Activated CD8-positive, alpha-beta T cell treated with anti-CD3 and anti-CD28 coated beads for 36 hours (primary cell): Measurements from ENCODE around the gene GLOD5. TPM values are rescaled to one million over a fixed set of nuclear protein-coding genes. Genes with fewer than 3 reads are reported as not detected.

Source experiments
- ATAC-seq: fragments of 200-7000 bp; cut with Tn5 transposase; one replicate; pipeline ENCODE4 v1.10.0; 2021; ENCODE audit warnings: mild to moderate bottlenecking, moderate library complexity
- CTCF ChIA-PET: fragments of 350-600 bp; sonication (Branson Sonifier 250); formaldehyde crosslinking; loops from one replicate; lab custom pipeline; 2021; ENCODE audit warnings: antibody characterized with exemption; lab: Charles Lee
- POLR2A ChIA-PET: fragments of 350-600 bp; sonication (Branson Sonifier 250); formaldehyde crosslinking; loops from one replicate; lab custom pipeline; 2021; ENCODE audit warnings: antibody characterized with exemption; lab: Charles Lee
- DNase-seq: peaks from one replicate; pipeline ENCODE4 v3.0.0-alpha.2; 2020
- H3K27ac Mint-ChIP-seq: one replicate; pipeline ENCODE4 v1.8.0; 2021; ENCODE audit warnings: mild to moderate bottlenecking, mixed read lengths
- H3K27me3 Mint-ChIP-seq: one replicate; pipeline ENCODE4 v1.8.0; 2021; ENCODE audit warnings: mixed read lengths
- H3K36me3 Mint-ChIP-seq: one replicate; pipeline ENCODE4 v1.8.0; 2021; ENCODE audit warnings: low read depth, mixed read lengths
- H3K4me1 Mint-ChIP-seq: one replicate; pipeline ENCODE4 v1.8.0; 2021; ENCODE audit warnings: low read depth, mixed read lengths
- H3K4me3 Mint-ChIP-seq: one replicate; pipeline ENCODE4 v1.8.0; 2021; ENCODE audit warnings: mild to moderate bottlenecking, moderate library complexity, mixed read lengths
- H3K9me3 Mint-ChIP-seq: one replicate; pipeline ENCODE4 v1.8.0; 2021; ENCODE audit warnings: mixed read lengths
- intact Hi-C: fragments of 100-400 bp; cut with micrococcal nuclease; formaldehyde crosslinking; loops from one replicate; pipeline ENCODE4 v1.10.0; 2022
- total RNA-seq, 2 experiments: library from RNA; stranded (reverse); gene quantifications; one replicate each; pipeline ENCODE4 v1.2.3, GENCODE V29; 2021
- TF ChIP-seq, protein P1 (sequence below): fragments of 200-600 bp; IDR thresholded peaks from one replicate; pipeline ENCODE4 v1.8.0; 2022; ENCODE audit warnings: antibody characterized with exemption, mild to moderate bottlenecking

The GLOD5 gene
- total RNA-seq, 2 experiments from 2014 or later: not detected

- ATAC-seq (no peak), DNase-seq (no peak)
- Mint-ChIP-seq H3K9me3 (peaks cover 25% of the 10 kb centered on the region), H3K36me3 (peaks cover 13% of the 10 kb centered on the region), H3K4me1 (peaks cover 32% of the 10 kb centered on the region), H3K4me3 (no peak overlapping the region), H3K27me3 (no peaks in the 10 kb centered on the region), H3K27ac (peak overlapping the region; percentile 42)
- ChIA-PET CTCF (no interaction called here), POLR2A (interaction anchor here (1.1 to 1.4 kb wide), 3 partner anchors 8 to 17 kb away, joined by 3 to 5 read pairs (median 3); no protein-coding TSS in a partner anchor)
- TF ChIP-seq, protein P1, sequence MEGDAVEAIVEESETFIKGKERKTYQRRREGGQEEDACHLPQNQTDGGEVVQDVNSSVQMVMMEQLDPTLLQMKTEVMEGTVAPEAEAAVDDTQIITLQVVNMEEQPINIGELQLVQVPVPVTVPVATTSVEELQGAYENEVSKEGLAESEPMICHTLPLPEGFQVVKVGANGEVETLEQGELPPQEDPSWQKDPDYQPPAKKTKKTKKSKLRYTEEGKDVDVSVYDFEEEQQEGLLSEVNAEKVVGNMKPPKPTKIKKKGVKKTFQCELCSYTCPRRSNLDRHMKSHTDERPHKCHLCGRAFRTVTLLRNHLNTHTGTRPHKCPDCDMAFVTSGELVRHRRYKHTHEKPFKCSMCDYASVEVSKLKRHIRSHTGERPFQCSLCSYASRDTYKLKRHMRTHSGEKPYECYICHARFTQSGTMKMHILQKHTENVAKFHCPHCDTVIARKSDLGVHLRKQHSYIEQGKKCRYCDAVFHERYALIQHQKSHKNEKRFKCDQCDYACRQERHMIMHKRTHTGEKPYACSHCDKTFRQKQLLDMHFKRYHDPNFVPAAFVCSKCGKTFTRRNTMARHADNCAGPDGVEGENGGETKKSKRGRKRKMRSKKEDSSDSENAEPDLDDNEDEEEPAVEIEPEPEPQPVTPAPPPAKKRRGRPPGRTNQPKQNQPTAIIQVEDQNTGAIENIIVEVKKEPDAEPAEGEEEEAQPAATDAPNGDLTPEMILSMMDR: no peak
- intact Hi-C loops: no loop called here
These were observed 35.0 kb upstream of the GLOD5 start for GRCh38 chrX:48726596-48726995.

- intact Hi-C loops: no loop called here
- TF ChIP-seq, protein P1: no peak
- peaks cover 29% of the 10 kb centered on the region for H3K4me1 Mint-ChIP-seq
- no peak overlapping the region for H3K4me3 Mint-ChIP-seq
- peaks cover 13% of the 10 kb centered on the region for H3K36me3 Mint-ChIP-seq
- POLR2A ChIA-PET: interaction anchor here (0.8 kb wide), 1 partner anchor 9 kb away, joined by 3 read pairs; no protein-coding TSS in a partner anchor
- ATAC-seq (peak; percentile 42), DNase-seq (no peak)
- no peaks in the 10 kb centered on the region for H3K27me3 Mint-ChIP-seq
- peak overlapping the region; percentile 58 for H3K27ac Mint-ChIP-seq
- CTCF ChIA-PET: interaction anchor here (1.4 kb wide), 1 partner anchor 80 kb away, joined by 4 read pairs; no protein-coding TSS in a partner anchor
- H3K9me3 Mint-ChIP-seq: peaks cover 25% of the 10 kb centered on the region
These were observed 32.9 kb upstream of the GLOD5 start for GRCh38 chrX:48728653-48729052.

DNA sequence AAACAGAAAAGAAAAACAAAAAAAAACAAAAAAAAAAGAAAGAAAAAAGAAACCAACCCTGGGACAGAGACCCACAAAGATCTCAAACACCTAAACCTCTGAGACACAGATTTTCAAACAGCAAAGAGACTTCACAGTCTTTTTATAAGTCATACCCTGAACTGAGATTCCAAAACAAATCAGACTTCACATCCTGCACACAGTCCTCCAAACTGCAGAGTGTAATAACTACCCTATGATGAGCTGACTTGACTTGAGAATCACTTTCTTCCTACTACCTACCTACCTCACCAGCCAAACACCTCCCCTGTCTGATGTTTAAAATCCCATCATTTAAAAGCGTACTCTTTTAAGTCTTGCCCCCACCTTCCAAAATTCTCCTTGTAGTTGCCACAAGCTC, 25.2 kb upstream of the GLOD5 start:
- ATAC-seq: peak; percentile 26

DNA sequence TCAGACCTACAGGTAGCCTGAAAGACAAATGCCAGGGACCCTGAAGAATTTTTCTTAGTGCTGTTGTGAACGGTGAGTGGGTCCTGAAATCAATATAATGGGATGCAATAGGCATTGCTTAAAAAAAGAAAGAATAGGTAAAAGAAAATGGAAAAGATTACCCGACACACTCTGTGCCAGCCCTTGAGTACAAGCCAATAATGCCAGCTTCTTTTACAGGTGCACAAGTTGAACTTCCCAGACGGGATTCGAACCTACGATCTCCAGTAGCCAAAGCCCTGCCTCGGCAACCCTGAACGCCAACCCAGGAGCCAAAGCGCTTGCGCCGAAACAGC, 24.7 kb upstream of the GLOD5 start:
- TF ChIP-seq, protein P1: no peak
- H3K4me3 Mint-ChIP-seq: peak overlapping the region; percentile 95
- ChIA-PET POLR2A (interaction anchor here (1.0 to 2.9 kb wide), 7 partner anchors 8 to 175 kb away, joined by 3 to 15 read pairs (median 3); partner anchors contain the start of genes SLC35A2 and SUV39H1), CTCF (no interaction called here)
- peaks cover 2% of the 10 kb centered on the region for H3K36me3 Mint-ChIP-seq
- H3K4me1 Mint-ChIP-seq: peaks cover 14% of the 10 kb centered on the region
- intact Hi-C loops: loop anchor here (5.0 kb wide), 1 partner anchor 55 kb away; the partner anchor contains the start of gene WAS
- ATAC-seq (no peak), DNase-seq (no peak)
- no peaks in the 10 kb centered on the region for H3K27me3 Mint-ChIP-seq
- H3K27ac Mint-ChIP-seq: peak overlapping the region; percentile 97
- H3K9me3 Mint-ChIP-seq: no peaks in the 10 kb centered on the region

More for the DNA sequence above, 25.2 kb upstream of the GLOD5 start:
- ChIA-PET POLR2A (interaction anchor here (1.2 to 2.9 kb wide), 5 partner anchors 23 to 64 kb away, joined by 3 to 15 read pairs (median 7); partner anchors contain the start of genes SUV39H1 and WAS), CTCF (no interaction called here)
- Mint-ChIP-seq H3K4me3 (peak overlapping the region; percentile 95), H3K27me3 (no peaks in the 10 kb centered on the region), H3K9me3 (no peaks in the 10 kb centered on the region), H3K4me1 (peaks cover 14% of the 10 kb centered on the region), H3K27ac (peak overlapping the region; percentile 97), H3K36me3 (peaks cover 2% of the 10 kb centered on the region)
- TF ChIP-seq, protein P1: no peak
- no peak for DNase-seq
- intact Hi-C loops: loop anchor here (5.0 kb wide), 1 partner anchor 54 kb away; the partner anchor contains the start of gene WAS

DNA sequence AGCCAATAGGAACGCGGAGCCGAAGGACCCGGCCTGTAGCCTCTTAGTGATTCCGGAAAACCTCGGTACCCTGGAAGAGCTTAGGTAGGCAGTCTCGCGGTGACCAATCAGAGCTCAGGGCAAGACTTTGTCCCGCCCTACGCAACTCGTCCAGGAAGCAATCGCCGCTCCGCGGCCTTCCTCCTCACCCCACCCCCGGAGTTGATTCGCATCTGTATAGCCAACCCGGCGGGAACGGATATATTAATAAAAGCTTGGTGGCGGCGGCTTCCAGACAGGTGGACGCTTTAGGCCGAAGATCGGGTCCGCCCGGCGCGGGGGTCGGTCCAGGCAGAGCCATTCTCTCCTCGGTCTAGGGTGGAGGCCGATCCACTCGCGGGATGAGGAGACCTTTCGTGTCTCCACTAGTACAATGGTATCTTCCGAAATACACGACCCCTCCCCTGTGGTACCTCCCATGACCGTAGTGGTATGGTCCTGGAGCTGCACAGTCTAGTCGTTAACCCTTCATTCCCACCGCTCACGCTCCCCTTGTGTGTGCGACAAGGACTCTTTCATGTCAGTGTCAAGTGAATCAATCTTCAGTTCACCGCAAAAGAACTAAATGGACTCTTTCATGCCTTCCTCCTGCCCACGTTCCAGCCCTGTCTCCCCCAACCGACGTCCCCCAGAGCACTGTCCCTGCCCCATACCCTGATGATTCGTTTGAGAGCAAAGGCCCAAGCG, 24.2 kb upstream of the GLOD5 start:
- POLR2A ChIA-PET: interaction anchor here (1.0 to 2.9 kb wide), 7 partner anchors 9 to 174 kb away, joined by 3 to 15 read pairs (median 3); partner anchors contain the start of genes SLC35A2 and SUV39H1
- peak overlapping the region; percentile 96 for H3K27ac Mint-ChIP-seq
- intact Hi-C loops: loop anchor here (5.0 kb wide), 1 partner anchor 55 kb away; the partner anchor contains the start of gene WAS
- DNase-seq: peak; percentile 92
- no peaks in the 10 kb centered on the region for H3K9me3 Mint-ChIP-seq
- peaks cover 2% of the 10 kb centered on the region for H3K36me3 Mint-ChIP-seq
- ATAC-seq: peak; percentile 97
- peak overlapping the region; percentile 95 for H3K4me3 Mint-ChIP-seq
- CTCF ChIA-PET: no interaction called here
- peaks cover 14% of the 10 kb centered on the region for H3K4me1 Mint-ChIP-seq
- no peaks in the 10 kb centered on the region for H3K27me3 Mint-ChIP-seq
- TF ChIP-seq, protein P1: no peak
